HG02623 (cell line): ENCODE measurements around the gene OPRM1.

Source experiments
- ATAC-seq: cut with Tn5 transposase; IDR thresholded peaks from one replicate; pipeline ENCODE4 v1.9.1; 2021; ENCODE audit warnings: moderate library complexity; ENCODE audit not compliant: unreplicated experiment

OPRM1 gene

GRCh38 chr6:154267508-154268106 lies 228.6 kb downstream of the OPRM1 start:
- ATAC-seq, result peak; percentile 62

GRCh38 chr6:154268486-154268885 lies 229.4 kb downstream of the OPRM1 start:
- no peak for ATAC-seq

GRCh38 chr6:154274168-154274567 lies 235.1 kb downstream of the OPRM1 start:
- ATAC-seq, result no peak

- ATAC-seq, result no peak
Measured at GRCh38 chr6:154276810-154277628, 238.0 kb downstream of the OPRM1 start.

GRCh38 chr6:154277629-154278017 lies 238.6 kb downstream of the OPRM1 start:
- ATAC-seq, result no peak

GRCh38 chr6:154280521-154280920 lies 241.5 kb downstream of the OPRM1 start:
- ATAC-seq, result no peak

- ATAC-seq, result no peak
Measured at GRCh38 chr6:154284313-154284853, 245.3 kb downstream of the OPRM1 start.

GRCh38 chr6:154285826-154286225 lies 246.8 kb downstream of the OPRM1 start:
- ATAC-seq, result no peak

- ATAC-seq, result no peak
Measured at GRCh38 chr6:154289818-154290508, 250.9 kb downstream of the OPRM1 start.

GRCh38 chr6:154292066-154292465 lies 253.0 kb downstream of the OPRM1 start:
- ATAC-seq, result no peak

- no peak for ATAC-seq
Measured at GRCh38 chr6:154292855-154293519, 253.9 kb downstream of the OPRM1 start.

- no peak for ATAC-seq
Measured at GRCh38 chr6:154295733-154296132, 256.7 kb downstream of the OPRM1 start.
